ENCODE data around the gene GTF3A. TPM values are rescaled to one million over a fixed set of nuclear protein-coding genes. Genes with fewer than 3 reads are reported as not detected.

GTF3A gene
- total RNA-seq, 2 donors from 2014 or later = 164 to 171 TPM

GRCh38 chr13:27415116-27415515 lies 9.3 kb upstream of the GTF3A start:
- Mint-ChIP-seq H3K27ac (no peak overlapping the region), H3K36me3 (ENCODE audit: low read depth) (peaks cover 2% of the 10 kb centered on the region), H3K4me3 (no peak overlapping the region), H3K4me1 (peaks cover 9% of the 10 kb centered on the region), H3K27me3 (peaks cover 27% of the 10 kb centered on the region)
- H3K9me3 ChIP-seq (ENCODE audit: control insufficient read depth, low read length, poor library complexity, severe bottlenecking) = no peaks in the 10 kb centered on the region
- ATAC-seq (no peak), DNase-seq (no peak)

DNA sequence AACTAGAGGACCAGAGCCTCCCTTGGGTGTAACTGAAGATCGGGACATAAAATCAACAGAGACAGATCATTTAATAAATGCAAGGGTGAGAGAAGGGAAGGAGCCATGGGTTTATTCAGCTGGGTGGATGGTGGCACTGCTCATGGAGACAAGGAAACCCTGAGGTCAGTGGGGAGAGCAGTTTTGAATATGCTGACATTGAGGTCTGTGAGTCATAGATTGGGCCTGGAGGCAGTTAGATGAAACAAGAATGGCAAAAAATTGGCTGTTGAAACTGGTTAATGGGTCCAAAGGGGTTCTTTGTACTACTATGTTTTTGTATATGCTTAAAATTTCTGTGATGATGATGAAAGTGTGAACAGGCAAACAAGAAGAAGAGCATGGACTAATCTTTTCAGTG lies 5.1 kb upstream of the GTF3A start:
- Mint-ChIP-seq H3K4me1 (peaks cover 8% of the 10 kb centered on the region), H3K4me3 (no peak overlapping the region), H3K36me3 (ENCODE audit: low read depth) (peaks cover 2% of the 10 kb centered on the region), H3K27me3 (peaks cover 16% of the 10 kb centered on the region), H3K27ac (no peak overlapping the region)
- ATAC-seq (no peak), DNase-seq (no peak)
- no peaks in the 10 kb centered on the region for H3K9me3 ChIP-seq (ENCODE audit: control insufficient read depth, low read length, poor library complexity, severe bottlenecking)

GRCh38 chr13:27421101-27421871 lies 3.1 kb upstream of the GTF3A start:
- peaks cover 7% of the 10 kb centered on the region for H3K36me3 Mint-ChIP-seq (ENCODE audit: low read depth)
- H3K4me1 Mint-ChIP-seq = peaks cover 21% of the 10 kb centered on the region
- H3K4me3 Mint-ChIP-seq = no peak overlapping the region
- H3K27me3 Mint-ChIP-seq = peaks cover 10% of the 10 kb centered on the region
- no peak overlapping the region for H3K27ac Mint-ChIP-seq
- H3K9me3 ChIP-seq (ENCODE audit: control insufficient read depth, low read length, poor library complexity, severe bottlenecking) = no peaks in the 10 kb centered on the region
- DNase-seq (no peak), ATAC-seq (no peak)

DNA sequence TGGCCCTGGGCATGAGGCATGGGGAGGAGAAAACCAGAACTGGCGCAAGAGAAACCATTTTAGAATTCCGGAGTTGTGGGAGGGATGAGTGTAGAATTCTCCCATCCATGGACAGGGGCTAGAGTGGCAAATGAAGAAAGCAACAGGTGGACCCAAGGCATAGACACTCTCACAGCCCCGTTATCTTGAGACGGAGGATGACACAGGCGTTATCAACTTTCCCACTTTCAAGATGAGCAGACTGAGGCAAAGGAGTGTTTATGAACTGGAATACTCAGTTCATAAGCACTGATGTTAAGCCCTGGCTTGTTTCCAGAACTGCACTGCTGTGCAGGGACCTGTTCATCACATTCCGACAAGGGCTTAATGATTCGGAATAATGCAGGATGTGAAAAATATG lies 1.1 kb upstream of the GTF3A start:
- Mint-ChIP-seq H3K27ac (peak overlapping the region; percentile 99), H3K36me3 (ENCODE audit: low read depth) (peaks cover 10% of the 10 kb centered on the region), H3K27me3 (peaks cover 5% of the 10 kb centered on the region), H3K4me1 (peaks cover 42% of the 10 kb centered on the region), H3K4me3 (peak overlapping the region; percentile 100)
- H3K9me3 ChIP-seq (ENCODE audit: control insufficient read depth, low read length, poor library complexity, severe bottlenecking) = no peaks in the 10 kb centered on the region
- ATAC-seq = no peak
- no peak for DNase-seq

DNA sequence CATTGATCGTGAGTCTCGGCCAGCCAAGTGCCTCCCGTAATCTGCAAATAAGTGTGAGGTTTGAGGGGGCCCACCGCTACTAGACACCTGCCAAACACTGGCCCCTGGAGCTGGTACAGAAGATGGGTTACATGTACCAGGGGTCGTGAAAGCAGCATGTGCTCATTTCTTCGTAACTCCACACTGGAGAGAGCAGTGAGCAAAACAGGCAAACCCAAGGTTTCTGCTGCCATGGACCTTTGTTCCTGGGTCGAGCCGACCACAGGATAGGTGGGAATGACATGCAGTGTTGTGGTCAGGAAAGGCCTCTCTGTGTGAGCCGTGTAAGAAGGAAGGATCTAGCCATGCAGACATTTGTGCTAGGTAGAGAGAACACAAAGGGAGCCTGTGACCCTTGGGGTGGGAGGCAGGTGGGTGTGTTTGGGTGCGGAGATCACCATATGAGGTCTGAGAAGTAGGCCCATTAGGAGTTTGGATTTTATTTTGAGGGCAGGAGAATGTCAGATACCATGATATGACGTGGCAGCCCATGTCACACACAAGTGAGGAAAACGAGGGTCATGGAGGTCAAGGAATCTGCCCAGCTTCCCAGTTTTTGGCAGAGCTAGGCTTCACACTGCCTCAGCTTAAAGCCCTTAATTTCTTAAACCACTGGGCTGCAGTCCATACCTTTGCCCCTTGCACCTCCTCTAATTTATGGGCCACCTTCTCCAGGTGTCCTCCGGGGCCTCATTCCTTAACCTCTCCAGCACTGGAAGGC lies 919 bp downstream of the GTF3A start:
- DNase-seq (no peak), ATAC-seq (peak; percentile 1)
- H3K9me3 ChIP-seq (ENCODE audit: control insufficient read depth, low read length, poor library complexity, severe bottlenecking) = no peaks in the 10 kb centered on the region
- H3K27me3 Mint-ChIP-seq = no peaks in the 10 kb centered on the region
- H3K4me3 Mint-ChIP-seq = peak overlapping the region; percentile 100
- H3K4me1 Mint-ChIP-seq = peaks cover 45% of the 10 kb centered on the region
- H3K27ac Mint-ChIP-seq = peak overlapping the region; percentile 99
- peaks cover 7% of the 10 kb centered on the region for H3K36me3 Mint-ChIP-seq (ENCODE audit: low read depth)

DNA sequence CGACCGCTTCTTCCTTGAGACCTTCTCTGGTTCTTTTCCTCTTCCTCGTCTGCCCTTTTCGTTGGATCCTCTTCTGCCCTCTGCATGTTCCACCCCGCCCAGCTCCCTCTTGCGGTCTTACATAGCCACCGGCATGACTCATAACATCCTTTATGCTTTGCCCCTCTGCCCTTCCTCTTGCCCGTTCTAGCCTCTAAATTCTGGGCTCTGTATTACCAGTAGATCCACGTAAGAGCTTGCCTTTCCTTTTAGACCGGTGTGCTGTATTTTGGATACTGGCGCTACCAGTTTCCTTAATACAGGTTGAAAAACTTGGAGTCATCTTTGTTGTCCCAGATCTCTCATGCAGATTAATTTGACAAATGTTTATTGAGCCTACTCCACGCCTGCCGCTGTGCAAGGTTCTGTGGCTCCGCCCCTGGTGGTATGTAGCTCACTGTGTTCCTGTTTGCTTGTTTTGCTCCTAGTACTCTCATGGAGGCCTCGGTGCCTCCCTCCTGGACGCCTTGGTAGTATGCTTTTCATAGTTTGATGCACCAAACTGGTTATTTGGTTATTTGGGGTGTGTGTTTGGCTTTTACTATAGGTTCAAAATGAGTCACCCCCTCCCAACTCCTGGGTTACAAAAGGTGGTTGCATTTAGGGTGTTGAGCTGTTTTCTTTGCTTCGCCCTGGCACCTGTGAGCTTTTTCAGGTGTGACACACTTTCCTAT lies 1.7 kb downstream of the GTF3A start:
- Mint-ChIP-seq H3K4me1 (peaks cover 52% of the 10 kb centered on the region), H3K27ac (peak overlapping the region; percentile 99), H3K36me3 (ENCODE audit: low read depth) (peaks cover 10% of the 10 kb centered on the region), H3K27me3 (no peaks in the 10 kb centered on the region), H3K4me3 (peak overlapping the region; percentile 100)
- no peaks in the 10 kb centered on the region for H3K9me3 ChIP-seq (ENCODE audit: control insufficient read depth, low read length, poor library complexity, severe bottlenecking)
- ATAC-seq = peak; percentile 79
- peak; percentile 53 to 69 (median 58) for DNase-seq

DNA sequence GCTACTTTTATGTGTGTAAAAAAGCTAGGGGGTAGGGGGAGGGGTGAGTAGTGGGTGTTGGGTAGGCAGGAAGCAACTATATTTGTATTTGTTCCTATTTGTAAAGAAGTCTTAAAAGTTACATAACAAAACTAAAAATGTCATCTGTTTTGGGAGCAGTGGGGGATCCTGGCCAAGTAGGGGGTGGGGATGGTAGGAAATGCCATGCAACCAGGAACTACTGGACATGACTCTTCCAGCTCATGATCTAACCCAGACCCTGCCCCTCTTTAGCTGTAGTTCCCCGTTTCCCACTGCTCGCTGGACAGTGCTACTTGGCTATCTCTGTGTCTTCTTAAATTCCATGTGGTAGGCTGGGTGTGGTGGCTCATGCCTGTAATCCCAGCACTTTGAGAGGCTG lies 3.2 kb downstream of the GTF3A start:
- Mint-ChIP-seq H3K4me3 (peak overlapping the region; percentile 100), H3K27ac (peak overlapping the region; percentile 99), H3K36me3 (ENCODE audit: low read depth) (peaks cover 13% of the 10 kb centered on the region), H3K4me1 (peaks cover 56% of the 10 kb centered on the region), H3K27me3 (no peaks in the 10 kb centered on the region)
- DNase-seq = no peak
- ATAC-seq = no peak
- no peaks in the 10 kb centered on the region for H3K9me3 ChIP-seq (ENCODE audit: control insufficient read depth, low read length, poor library complexity, severe bottlenecking)

DNA sequence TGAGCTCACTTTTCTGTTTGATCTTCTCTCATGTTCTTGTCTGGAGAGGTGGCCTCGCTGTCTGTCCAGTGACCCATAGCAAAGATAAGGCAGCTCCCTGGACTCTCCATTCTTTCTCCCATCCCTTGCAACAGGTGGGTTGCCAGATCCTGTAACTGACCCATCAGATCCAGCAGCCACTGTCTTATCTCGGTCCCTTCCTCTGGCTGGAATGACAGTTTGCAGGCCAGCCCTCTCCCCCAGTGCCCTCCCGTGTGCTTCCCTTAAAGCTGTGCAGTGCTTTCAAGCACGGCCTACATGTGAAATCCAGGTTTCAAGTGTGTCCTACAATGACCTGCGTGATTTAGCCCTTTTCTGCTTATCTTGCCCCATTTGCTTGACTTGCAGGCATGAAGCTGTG lies 3.7 kb downstream of the GTF3A start:
- Mint-ChIP-seq H3K4me3 (peak overlapping the region; percentile 77), H3K27ac (peak overlapping the region; percentile 99), H3K4me1 (peaks cover 57% of the 10 kb centered on the region), H3K36me3 (ENCODE audit: low read depth) (peaks cover 13% of the 10 kb centered on the region), H3K27me3 (no peaks in the 10 kb centered on the region)
- no peak for ATAC-seq
- no peak for DNase-seq
- H3K9me3 ChIP-seq (ENCODE audit: control insufficient read depth, low read length, poor library complexity, severe bottlenecking) = no peaks in the 10 kb centered on the region

DNA sequence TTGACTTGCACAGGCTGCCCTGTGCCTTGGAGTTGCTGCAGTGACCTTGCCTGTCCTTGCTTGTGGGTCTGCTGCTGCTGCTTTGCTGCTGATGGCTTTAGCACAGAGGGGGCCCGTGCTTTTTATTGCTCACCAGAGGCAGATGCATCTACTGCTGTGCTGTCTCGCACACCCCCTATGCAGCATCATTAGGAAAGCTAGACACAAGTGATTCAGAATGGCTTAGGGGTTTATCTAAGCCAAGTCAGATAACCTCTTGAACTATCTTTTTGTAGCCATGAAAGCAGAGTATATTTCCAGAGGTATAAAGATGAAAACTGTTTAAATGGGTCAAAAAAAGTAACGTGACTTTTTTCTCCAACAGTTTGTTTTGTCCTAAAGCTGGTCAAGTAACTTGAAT lies 7.8 kb downstream of the GTF3A start:
- H3K4me3 Mint-ChIP-seq = peak overlapping the region; percentile 31
- H3K27me3 Mint-ChIP-seq = no peaks in the 10 kb centered on the region
- DNase-seq = no peak
- peaks cover 44% of the 10 kb centered on the region for H3K4me1 Mint-ChIP-seq
- H3K27ac Mint-ChIP-seq = no peak overlapping the region
- ATAC-seq = peak; percentile 28
- H3K9me3 ChIP-seq (ENCODE audit: control insufficient read depth, low read length, poor library complexity, severe bottlenecking) = no peaks in the 10 kb centered on the region
- peaks cover 11% of the 10 kb centered on the region for H3K36me3 Mint-ChIP-seq (ENCODE audit: low read depth)

- Mint-ChIP-seq H3K27me3 (no peaks in the 10 kb centered on the region), H3K27ac (no peak overlapping the region), H3K4me3 (peak overlapping the region; percentile 31), H3K4me1 (peaks cover 40% of the 10 kb centered on the region), H3K36me3 (ENCODE audit: low read depth) (peaks cover 13% of the 10 kb centered on the region)
- H3K9me3 ChIP-seq (ENCODE audit: control insufficient read depth, low read length, poor library complexity, severe bottlenecking) = no peaks in the 10 kb centered on the region
- ATAC-seq (peak; percentile 80), DNase-seq (no peak)
These were observed 8.3 kb downstream of the GTF3A start for GRCh38 chr13:27432611-27433210.

GRCh38 chr13:27437126-27437525 lies 12.7 kb downstream of the GTF3A start:
- no peak for DNase-seq
- Mint-ChIP-seq H3K27me3 (no peaks in the 10 kb centered on the region), H3K36me3 (ENCODE audit: low read depth) (peaks cover 12% of the 10 kb centered on the region), H3K27ac (no peak overlapping the region), H3K4me1 (peaks cover 44% of the 10 kb centered on the region), H3K4me3 (peak overlapping the region; percentile 63)
- ATAC-seq = no peak
- no peaks in the 10 kb centered on the region for H3K9me3 ChIP-seq (ENCODE audit: control insufficient read depth, low read length, poor library complexity, severe bottlenecking)

- peaks cover 13% of the 10 kb centered on the region for H3K36me3 Mint-ChIP-seq (ENCODE audit: low read depth)
- H3K27me3 Mint-ChIP-seq = no peaks in the 10 kb centered on the region
- ATAC-seq (no peak), DNase-seq (no peak)
- H3K27ac Mint-ChIP-seq = peak overlapping the region; percentile 97
- H3K4me3 Mint-ChIP-seq = peak overlapping the region; percentile 3
- no peaks in the 10 kb centered on the region for H3K9me3 ChIP-seq (ENCODE audit: control insufficient read depth, low read length, poor library complexity, severe bottlenecking)
- H3K4me1 Mint-ChIP-seq = peaks cover 46% of the 10 kb centered on the region
These were observed 16.0 kb downstream of the GTF3A start for GRCh38 chr13:27440408-27440807.

Data from T-helper 17 cell (primary cell).